ENCODE results near the gene EPHB6. TPM values are rescaled to one million over a fixed set of nuclear protein-coding genes. Genes with fewer than 3 reads are reported as not detected.

The EPHB6 gene
- total and polyA plus RNA-seq, 7 donors, result 1.2 to 13.6 (median 6.7) TPM

DNA sequence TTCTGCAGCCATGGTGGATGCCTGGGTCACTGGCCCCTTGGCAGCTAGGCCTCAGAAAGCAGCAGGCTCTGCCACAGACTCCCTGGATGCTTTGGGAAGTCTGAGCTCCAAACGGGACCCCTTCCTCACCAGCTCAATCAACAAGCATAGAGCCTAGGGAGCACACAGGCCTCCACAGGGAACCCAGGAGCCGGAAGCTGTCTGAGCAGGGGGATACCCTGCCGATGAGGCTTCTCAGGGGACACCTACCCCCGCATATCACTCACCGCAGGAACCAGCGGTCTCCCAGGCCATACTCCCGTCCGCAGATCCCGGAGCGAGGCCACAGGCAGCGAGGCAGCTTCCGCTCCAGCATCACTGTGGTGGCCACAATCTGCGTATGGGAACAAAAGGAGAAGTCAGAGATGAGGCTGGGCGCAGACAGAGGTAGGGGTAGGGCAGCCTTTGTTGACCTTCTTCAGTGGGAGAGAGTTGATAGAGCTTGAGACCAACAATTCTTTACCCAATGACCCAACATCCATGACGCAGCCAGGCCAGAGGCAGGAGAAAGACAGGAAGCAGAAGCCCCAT, 17.3 kb downstream of the EPHB6 start:
- 86 to 92% methylated on average over 15 of the region's 15 CpGs for WGBS, 2 donors
- Histone ChIP-seq H3K4me1 (no peaks in the 10 kb centered on the region), H3K36me3 (no peaks in the 10 kb centered on the region), H3K27me3 (no peaks in the 10 kb centered on the region), H3K9me3 (no peaks in the 10 kb centered on the region), H3K27ac (no peak overlapping the region), H3K4me3 (no peak overlapping the region)
- DNase-seq, result no peak
- TF ChIP-seq POLR2AphosphoS5 (IDR thresholded peaks at IDR 0.05) (no peak), POLR2A (IDR thresholded peaks at IDR 0.05) (no peak), EP300 (IDR thresholded peaks at IDR 0.05) (no peak), CTCF (IDR thresholded peaks at IDR 0.05) (no peak)
- intact Hi-C loops (cut with DNase I), result no loop called here

DNA sequence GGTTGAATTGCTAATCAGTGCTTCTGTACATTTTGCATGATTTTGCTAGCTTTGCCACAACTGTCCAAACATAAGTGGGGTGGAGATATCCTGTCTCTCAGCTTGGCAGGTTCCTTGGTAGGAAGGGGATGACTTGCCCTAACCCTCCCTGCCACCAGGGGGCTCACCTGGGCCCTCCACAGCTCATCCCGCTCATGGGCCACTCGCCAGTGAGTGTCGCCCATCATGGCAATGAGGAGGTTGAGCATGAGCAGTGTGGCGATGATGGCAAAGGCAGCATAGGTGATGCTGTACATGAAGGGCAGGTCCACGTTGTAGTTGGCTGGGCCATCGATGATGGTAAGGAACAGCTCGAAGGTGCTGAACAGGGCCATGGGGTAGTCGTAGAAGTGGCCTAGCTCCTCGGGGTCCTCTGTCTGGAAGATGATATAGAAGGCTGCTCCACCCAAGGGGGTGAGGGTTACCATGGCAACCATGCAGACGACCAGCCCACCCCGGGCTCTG, 18.5 kb downstream of the EPHB6 start:
- Histone ChIP-seq H3K4me3 (no peak overlapping the region), H3K27me3 (peaks cover 0 to 3% (median 0%) of the 10 kb centered on the region in 3 donors), H3K9me3 (no peaks in the 10 kb centered on the region), H3K36me3 (no peaks in the 10 kb centered on the region), H3K4me1 (no peaks in the 10 kb centered on the region), H3K27ac (no peak overlapping the region)
- DNase-seq, result no peak
- WGBS, 2 donors, result 80 to 84% methylated on average over 11 of the region's 11 CpGs
- TF ChIP-seq POLR2A (IDR thresholded peaks at IDR 0.05) (no peak), EP300 (IDR thresholded peaks at IDR 0.05) (no peak), CTCF (IDR thresholded peaks at IDR 0.05) (no peak), POLR2AphosphoS5 (IDR thresholded peaks at IDR 0.05) (no peak)
- intact Hi-C loops (cut with DNase I), result no loop called here

- intact Hi-C loops (cut with DNase I), result no loop called here
- Histone ChIP-seq H3K36me3 (no peaks in the 10 kb centered on the region), H3K9me3 (no peaks in the 10 kb centered on the region), H3K4me3 (no peak overlapping the region), H3K27ac (no peak overlapping the region), H3K27me3 (peaks cover 0 to 3% (median 0%) of the 10 kb centered on the region in 3 donors), H3K4me1 (no peaks in the 10 kb centered on the region)
- WGBS, 2 donors, result 84 to 88% methylated on average over 5 of the region's 5 CpGs
- no peak for DNase-seq
- no peak for TF ChIP-seq CTCF (IDR thresholded peaks at IDR 0.05)
- TF ChIP-seq POLR2A (IDR thresholded peaks at IDR 0.05), result no peak
- TF ChIP-seq POLR2AphosphoS5 (IDR thresholded peaks at IDR 0.05), result no peak
Observed at GRCh38 chr7:142873871-142874270, 19.0 kb downstream of the EPHB6 start.

GRCh38 chr7:142874409-142874808, 19.5 kb downstream of the EPHB6 start:
- no peak overlapping the region for H3K4me3 ChIP-seq
- TF ChIP-seq POLR2A (IDR thresholded peaks at IDR 0.05) (no peak), EP300 (IDR thresholded peaks at IDR 0.05) (no peak), CTCF (IDR thresholded peaks at IDR 0.05) (no peak)
- no peaks in the 10 kb centered on the region for H3K36me3 ChIP-seq
- H3K27me3 ChIP-seq, result peaks cover 0 to 3% (median 0%) of the 10 kb centered on the region in 3 donors
- H3K27ac ChIP-seq, result no peak overlapping the region
- intact Hi-C loops (cut with DNase I), result no loop called here
- no peak for DNase-seq
- no peaks in the 10 kb centered on the region for H3K4me1 ChIP-seq
- H3K9me3 ChIP-seq, result no peaks in the 10 kb centered on the region
- 91 to 93% methylated on average over 7 of the region's 7 CpGs for WGBS, 2 donors

- DNase-seq, result no peak
- intact Hi-C loops (cut with DNase I), result no loop called here
Observed at GRCh38 chr7:142874837-142875236, 20.0 kb downstream of the EPHB6 start.

More at GRCh38 chr7:142874837-142875236, 20.0 kb downstream of the EPHB6 start:
- TF ChIP-seq POLR2AphosphoS5 (IDR thresholded peaks at IDR 0.05), result no peak
- no peak for TF ChIP-seq EP300 (IDR thresholded peaks at IDR 0.05)
- no peak for TF ChIP-seq POLR2A (IDR thresholded peaks at IDR 0.05)
- H3K27ac ChIP-seq, result no peak overlapping the region
- no peaks in the 10 kb centered on the region for H3K36me3 ChIP-seq
- H3K27me3 ChIP-seq, result peaks cover 0 to 3% (median 0%) of the 10 kb centered on the region in 3 donors
- no peaks in the 10 kb centered on the region for H3K9me3 ChIP-seq
- 92 to 94% methylated on average over 6 of the region's 6 CpGs for WGBS, 2 donors
- no peak overlapping the region for H3K4me3 ChIP-seq
- no peaks in the 10 kb centered on the region for H3K4me1 ChIP-seq

Data from sigmoid colon (tissue), 7 donors.